GM20000 (cell line): ENCODE data around the gene DPP6.

Source experiments
- DNase-seq: peaks from one replicate; pipeline ENCODE4 v3.0.0; 2012; ENCODE audit warnings: low spot score
- TF ChIP-seq, protein P1 (sequence below): IDR thresholded peaks from 2 replicates; pipeline ENCODE4 v1.5.1; 2012; ENCODE audit warnings: mild to moderate bottlenecking, control low read depth; ENCODE audit errors: extremely low read depth, missing control alignments

Gene DPP6

DNA sequence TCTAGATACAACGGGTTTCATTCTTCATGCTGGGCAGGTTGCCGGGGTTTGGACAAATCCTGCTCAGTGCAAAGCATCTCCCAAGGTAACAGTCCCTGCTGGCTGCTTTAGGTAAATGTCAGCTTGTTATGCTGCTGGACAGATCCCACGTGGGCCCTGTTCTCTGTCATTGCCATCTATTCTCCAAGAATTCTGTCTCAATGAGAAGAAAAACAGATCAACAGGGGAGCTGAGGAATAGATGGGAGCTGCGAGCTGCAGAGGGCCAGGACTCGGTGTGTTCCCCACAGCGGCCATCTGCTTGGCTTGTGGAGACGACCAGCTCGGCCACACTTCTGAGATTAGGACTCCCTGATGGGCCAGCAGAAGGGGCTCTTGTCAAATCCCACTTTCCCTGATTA is 235.2 kb downstream of the DPP6 start:
- DNase-seq: no peak
- TF ChIP-seq, protein P1, sequence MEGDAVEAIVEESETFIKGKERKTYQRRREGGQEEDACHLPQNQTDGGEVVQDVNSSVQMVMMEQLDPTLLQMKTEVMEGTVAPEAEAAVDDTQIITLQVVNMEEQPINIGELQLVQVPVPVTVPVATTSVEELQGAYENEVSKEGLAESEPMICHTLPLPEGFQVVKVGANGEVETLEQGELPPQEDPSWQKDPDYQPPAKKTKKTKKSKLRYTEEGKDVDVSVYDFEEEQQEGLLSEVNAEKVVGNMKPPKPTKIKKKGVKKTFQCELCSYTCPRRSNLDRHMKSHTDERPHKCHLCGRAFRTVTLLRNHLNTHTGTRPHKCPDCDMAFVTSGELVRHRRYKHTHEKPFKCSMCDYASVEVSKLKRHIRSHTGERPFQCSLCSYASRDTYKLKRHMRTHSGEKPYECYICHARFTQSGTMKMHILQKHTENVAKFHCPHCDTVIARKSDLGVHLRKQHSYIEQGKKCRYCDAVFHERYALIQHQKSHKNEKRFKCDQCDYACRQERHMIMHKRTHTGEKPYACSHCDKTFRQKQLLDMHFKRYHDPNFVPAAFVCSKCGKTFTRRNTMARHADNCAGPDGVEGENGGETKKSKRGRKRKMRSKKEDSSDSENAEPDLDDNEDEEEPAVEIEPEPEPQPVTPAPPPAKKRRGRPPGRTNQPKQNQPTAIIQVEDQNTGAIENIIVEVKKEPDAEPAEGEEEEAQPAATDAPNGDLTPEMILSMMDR: no peak

DNA sequence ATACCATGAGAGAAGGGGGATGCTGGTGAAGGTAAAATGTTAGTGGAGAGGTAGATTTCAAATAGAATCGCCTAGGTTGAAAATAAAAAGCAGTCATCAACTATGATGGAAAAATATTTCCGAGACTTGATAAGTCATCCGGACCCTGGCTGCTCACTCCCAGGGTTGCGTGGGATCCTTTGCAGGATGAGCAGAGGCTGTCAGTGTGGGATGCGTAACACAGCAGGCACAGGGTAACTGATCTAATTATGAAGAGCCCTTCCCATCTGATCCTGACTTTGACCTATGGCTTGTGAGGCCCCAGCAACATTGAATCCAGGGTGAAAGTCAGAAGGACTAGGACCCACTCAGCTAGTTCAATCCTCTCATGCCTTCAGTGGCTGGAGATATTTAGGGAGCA is 236.9 kb downstream of the DPP6 start:
- no peak for DNase-seq
- TF ChIP-seq, protein P1: no peak

DNA sequence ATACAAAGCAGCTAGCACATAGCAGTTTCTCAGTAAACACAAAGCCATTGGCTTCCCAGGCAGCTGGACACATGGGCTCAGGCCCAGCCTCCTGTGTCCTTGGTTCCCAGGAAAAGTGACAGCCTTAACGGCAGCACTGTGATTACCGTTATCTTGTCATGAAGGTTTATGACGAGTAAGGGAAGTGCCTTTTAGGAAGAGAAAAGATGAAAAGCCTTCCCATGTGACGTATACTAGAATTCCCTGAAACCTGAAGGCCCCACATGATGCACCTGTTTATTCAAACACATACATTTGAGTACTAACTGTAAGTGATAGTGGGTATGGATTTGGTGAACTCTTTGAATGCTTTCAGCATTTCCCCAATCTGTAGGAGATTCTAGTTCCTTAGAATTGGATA is 244.2 kb downstream of the DPP6 start:
- TF ChIP-seq, protein P1: no peak
- no peak for DNase-seq

DNA sequence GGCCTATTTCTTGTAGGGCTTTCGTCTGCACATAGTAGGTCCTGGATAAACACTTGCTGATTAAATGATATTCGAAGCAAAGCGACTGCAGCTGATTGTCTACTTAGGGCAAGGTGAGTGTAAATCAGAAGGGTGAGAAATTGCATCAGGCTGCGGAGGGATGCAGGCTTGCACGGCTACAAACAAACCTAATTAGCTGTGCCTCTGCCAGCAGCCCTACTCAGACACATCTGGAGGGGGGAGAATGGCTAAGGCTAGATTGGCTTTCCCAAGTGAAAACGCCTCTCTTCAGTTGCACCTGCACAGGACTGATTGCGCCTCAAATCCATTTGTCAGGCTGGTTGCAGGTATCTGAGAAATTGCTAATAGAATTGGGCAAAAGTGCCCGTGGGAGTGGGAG is 247.5 kb downstream of the DPP6 start:
- TF ChIP-seq, protein P1: no peak
- no peak for DNase-seq

DNA sequence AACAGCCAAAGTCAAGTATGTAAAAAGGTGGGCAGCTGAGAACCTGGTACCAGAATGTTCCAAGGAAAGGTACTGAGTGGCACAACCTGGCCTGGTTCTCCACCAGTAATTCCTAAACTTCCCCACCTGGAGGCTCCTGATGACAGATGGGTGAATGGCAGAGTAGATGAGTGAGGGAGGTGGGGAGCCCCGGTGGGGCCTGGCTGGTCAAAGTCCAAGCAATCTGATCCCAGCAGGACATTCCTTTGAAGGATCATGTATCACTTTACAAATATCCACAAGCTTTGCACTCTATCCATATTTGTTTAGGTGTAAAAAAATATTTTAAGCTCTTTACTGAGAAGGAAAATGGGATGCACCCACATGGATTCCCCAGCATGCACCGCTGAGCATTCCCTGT is 250.2 kb downstream of the DPP6 start:
- TF ChIP-seq, protein P1: no peak
- DNase-seq: no peak

DNA sequence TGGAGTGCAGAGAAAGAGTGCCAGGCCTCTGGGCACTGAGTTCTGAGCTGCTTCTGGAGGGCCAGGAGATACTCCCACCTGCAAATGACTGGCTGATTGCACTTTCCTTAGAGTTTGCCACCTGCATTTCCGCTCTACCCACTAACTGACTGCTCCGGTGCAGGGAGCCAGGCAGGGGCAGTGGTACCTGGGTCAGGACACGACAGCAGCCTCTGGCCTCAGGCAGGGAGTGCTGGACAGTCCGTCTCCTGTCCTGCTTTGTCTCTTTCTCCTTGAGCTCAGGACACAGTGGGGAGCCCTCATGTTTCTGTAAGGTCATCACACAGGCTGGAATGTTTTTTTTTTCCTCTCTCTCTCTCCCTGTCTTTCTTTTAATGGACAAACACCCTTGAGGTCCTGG is 252.0 kb downstream of the DPP6 start:
- DNase-seq: no peak
- TF ChIP-seq, protein P1: no peak

DNA sequence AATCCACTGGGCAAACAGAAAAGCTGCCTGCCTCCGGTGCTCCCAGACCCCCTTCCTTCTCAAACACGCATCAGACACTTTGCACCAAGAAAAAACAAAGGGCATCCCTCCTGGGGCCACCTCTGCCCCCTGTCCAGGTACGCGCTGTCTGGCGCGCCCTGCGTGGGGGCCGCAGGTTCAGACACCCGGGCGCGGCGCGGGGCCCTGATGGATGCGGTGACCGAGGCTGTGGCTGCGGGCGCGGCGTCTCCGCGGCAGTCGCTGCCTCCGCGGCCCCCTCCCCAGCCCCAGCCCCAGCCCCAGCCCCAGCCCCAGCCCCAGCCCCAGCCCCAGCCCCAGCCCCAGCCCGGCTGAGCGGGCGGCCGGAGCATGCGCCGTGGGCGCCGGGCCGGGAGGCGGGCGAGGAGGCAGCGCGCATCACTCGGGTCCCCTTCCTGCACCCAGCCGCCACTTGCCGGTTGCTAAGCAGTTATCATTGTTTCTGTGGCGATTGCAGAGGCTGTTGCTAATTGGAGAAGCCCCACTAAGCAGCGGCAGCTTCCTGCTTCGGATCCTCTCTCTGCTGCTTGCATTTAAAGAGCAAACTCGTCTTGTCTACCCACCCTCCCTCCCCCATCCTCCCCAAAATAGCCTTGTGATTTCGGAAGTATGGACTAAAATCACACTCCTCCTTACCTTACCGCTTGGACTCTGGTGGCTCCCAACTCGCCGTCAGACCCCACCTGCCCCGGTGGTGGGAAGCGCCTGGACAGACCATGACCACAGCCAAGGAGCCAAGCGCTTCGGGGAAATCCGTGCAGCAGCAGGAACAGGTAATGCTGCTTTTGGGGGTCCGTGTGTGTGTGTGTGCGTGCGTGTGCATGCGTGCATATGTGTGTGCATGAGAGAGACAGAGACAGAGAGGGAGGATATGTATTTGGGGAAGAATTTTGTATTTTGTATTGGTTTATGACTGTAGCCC is 252.8 kb downstream of the DPP6 start:
- TF ChIP-seq, protein P1: no peak
- DNase-seq: no peak
